ENCODE measurements around the gene PRR35.
A peak's percentile ranks its signal among the peaks of the same experiment; 100 is the strongest.

The PRR35 gene

DNA sequence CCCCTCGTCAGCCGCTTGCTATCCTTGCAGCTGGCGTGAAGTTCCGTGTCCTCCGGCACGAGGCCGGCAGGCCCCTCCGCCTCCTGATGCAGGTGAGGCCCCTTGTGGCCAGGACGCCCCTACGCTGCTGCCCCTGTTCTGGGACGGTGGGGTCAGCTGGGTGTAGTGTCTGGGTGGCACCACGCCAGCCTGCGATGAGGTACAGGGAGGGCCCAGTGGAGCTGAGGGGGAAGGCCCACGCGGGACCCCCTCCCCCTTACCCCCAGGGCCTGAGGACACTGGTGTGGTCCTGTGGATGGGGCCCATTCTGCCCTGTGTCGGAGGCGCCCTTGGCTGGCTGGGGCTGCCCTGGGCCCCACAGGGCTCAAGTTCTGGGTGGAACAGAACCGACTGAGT lies 22.0 kb downstream of the PRR35 start:
- DNase-seq = no peak

DNA sequence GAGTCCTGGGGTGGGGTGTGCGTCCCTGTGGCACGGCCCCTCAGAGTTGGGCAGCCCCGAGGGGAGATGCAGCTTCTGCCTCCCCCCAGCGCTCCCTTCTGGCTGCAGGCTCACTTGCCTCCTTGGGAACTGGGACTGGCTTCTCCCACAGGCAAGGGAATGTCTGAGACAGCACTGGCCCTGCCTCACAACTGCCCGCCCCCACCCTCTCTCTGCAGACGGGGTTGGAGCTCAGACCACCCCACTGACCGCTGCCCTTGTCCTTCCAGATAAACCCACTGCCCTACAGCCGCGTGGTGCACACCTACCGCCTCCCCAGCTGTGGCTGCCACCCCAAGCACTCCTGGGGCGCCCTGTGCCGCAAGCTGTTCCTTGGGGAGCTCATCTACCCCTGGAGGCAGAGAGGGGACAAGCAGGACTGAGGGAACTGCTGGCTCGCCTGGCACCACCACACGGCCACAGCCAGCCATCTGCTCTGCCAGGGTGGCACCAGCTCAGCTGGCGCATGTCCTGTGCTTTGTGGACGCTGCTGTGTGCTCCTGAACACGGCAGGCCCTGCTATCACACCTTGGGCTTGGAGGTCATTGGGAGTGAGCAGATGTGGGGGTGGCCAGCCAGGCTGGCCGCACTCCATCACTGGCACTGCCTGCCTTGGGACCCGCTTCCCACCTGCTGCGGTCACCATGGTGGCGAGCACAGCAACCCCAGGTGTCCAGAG lies 22.6 kb downstream of the PRR35 start:
- no peak for DNase-seq

- DNase-seq = no peak
Measured at GRCh38 chr16:583470-583814, 23.2 kb downstream of the PRR35 start.

- DNase-seq = no peak
Measured at GRCh38 chr16:583815-584591, 23.8 kb downstream of the PRR35 start.

DNA sequence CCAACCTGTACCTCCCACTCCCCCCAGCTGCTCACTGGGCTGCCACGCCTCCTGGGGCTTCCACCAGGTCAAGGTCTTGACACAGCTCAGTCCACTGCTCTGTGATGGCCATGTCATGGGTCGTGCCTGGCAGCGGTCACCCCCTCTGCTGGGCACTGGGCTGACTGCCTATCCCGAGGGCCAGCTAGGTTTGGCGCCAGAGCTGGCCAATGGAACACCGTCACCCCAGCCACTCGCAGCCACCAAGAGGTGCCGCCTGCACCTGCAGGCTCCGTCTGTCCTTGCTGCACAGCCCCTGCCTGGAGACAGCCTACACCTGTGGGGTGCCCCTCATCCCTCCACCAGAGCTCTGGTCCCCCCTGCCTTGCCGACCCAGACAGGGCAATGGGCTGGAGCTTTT lies 25.2 kb downstream of the PRR35 start:
- no peak for DNase-seq

DNA sequence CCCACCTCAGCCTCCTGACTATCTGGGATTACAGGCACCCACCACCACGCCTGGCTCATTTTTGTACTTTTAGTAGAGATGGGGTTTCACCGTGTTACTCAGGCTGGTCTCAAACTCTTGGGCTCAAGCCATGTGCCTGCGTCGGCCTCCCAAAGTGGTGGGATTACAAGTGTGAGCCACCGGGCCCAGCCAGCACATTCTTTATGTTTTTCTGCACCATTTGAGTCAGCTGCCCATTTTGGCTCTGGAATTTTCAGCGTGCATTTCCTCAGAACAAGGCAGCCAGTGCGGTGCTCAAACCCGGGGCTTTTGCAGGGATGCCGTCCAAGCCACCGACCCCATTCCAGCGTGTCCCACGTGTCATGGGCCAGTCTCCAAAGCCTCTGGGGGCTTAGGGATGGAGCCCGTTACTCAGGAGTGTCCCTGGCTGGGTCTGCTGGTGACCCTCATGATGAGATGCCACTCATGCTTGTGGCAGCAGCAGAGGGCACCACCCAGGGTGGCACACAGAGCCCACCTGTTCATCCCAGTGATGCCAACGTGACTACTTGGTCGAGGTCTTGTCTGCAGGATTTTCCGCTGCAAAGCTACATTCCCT lies 26.0 kb downstream of the PRR35 start:
- DNase-seq = peak; percentile 38

DNA sequence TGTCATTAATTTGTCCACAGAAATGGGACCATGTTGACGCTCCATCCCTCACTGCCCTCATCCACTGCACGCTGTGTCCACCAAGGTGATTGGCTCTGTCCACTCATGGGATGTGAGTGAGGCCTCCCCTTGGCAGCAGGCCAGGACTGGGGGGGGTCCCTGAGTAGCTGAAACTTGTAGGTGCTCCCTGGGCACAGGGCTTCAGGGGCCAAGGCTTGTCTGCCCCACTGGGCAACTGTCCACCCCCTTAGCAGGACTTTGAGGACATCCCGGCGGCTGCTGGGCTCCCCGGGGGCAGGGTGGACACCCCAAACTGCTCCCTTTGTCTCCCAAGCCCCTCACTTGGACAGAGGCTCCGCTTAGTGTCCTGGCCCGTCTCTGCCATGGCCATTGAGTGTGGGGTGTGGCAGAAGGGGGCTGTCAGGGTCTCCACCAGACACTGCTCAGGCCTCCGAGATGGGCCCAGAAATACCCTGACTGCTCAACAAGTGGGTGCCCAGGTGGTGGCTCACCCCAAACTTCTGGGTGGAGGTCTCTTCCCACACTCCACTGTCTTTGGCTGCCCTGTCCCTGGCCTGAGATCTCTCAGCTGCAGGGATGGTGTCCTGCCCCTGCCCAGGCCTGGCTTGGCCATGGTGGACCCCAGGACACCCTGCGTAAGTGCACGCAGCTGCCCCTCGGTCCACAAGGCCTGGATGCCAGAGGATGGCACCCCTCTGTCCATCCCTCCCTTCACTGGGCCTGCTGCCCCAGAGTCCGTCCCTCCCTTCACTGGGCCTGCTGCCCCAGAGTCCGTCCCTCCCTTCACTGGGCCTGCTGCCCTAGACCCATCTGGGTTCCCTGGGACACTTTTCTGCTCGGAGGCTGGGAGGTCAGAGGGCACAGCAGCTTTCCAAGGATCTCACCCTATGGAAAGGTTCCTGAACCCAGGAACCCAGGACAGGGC lies 26.7 kb downstream of the PRR35 start:
- DNase-seq = no peak

DNA sequence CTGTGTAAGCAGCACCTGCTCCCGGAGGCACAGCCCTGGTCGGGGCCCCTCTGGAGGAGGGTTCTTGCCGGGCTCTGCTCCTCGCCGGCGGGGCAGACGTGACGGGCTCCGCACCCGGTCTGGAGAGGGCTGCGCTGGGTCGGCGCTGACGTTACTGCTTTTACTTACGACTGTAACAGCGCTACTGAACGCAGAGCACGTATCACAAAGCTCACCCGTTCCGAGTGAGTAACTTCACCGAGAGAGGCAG lies 28.4 kb downstream of the PRR35 start:
- peak; percentile 67 for DNase-seq

DNA sequence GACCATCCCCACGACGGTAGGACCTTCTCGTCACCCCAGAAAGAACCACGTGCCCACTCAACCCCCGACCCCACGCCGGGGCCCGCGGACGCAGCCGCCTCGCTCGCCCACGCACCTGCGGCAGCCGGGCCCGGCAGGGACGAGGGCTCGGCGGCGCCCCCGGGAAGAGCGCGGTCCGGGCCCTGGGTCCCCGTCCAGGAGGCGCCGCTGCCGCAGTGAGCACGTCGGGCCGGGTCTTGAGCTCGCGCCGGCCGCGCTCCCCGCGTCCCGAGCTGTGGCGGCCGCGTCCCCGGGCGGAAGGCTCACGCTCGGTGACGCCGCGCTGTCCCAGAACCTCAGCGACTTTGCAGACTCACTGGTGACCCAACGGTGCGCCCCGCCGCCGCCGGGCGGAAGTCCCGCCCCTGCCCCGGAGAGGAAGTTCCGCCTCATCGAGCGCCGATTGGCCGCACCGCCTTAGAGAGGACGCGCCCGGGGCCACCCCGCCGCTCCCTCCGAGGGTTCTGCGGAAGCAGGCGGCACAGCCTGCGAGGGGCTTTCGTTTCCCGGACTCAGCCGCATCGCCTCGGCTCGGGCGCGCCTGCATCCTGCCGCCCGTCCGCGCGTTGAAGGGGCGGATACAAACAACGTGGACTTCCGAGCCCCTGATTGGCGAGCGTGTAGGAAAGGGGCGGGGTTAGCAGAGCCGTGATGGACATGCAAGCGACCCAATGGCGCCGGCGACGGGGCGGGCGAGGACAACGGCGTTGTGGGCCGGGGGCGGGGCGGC lies 28.9 kb downstream of the PRR35 start:
- DNase-seq = peak; percentile 92

DNA sequence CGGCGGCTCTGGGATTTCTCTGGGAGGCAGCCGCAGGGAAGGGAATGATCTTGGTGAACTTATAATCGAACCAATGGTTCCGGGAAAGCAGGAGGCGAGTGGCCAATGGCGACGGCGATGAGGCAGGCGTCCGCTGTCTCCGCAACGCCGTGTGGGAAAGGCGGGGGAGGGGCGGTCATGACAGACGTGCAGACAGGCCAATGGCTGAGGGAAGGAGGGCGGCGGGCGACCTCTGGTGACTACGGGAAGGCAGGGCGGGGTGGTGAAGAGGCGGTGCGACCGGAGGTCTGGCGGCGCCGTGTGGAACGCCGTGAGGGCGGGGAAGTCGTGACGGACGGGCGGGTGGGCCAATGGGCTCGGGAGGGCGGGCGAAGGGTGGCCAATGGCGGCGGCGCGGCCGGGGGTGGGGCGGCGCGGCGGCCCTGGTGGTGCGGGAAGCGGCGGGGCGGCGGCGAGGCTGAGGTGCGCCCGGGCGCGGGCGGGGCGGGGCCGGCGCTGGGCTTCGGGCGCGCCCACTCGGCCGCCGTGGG lies 29.5 kb downstream of the PRR35 start, which contains the start of gene RAB40C:
TSS of gene RAB40C (plus strand) at position 409 of the 530 bp plus-strand sequence. CDS start 226 bp downstream, outside the sequence.
- peak; percentile 96 for DNase-seq

DNA sequence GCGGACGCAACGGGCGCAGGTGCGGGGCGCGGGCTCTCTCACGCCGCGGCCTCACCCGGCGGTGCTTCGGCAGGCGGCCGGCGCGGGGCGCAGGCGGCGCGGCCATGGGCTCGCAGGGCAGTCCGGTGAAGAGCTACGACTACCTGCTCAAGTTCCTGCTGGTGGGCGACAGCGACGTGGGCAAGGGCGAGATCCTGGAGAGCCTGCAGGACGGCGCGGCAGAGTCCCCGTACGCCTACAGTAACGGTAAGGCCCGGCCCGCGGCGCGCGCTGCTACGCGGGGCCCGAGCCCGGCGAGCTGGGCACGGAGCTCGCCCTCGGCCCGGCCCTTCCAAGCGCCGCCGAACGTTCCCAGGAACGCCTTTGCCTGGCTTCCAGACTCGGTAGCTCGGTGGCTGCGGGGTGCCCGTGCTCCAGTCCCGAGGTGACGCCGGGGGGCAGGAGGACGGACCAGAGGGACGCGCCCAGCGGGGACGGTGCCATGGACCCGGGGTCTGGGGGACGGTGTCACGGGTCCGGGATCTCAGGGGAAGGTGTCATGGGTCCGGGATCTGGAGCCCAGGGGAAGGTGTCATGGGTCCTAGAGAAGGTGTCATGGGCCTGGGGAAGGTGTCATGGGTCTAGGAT lies 30.1 kb downstream of the PRR35 start:
- DNase-seq = peak; percentile 43

GRCh38 chr16:590815-591200 lies 30.6 kb downstream of the PRR35 start:
- DNase-seq = no peak

GRCh38 chr16:591231-591630 lies 31.0 kb downstream of the PRR35 start:
- DNase-seq = peak; percentile 41

GRCh38 chr16:591892-592517 lies 31.8 kb downstream of the PRR35 start:
- no peak for DNase-seq

DNA sequence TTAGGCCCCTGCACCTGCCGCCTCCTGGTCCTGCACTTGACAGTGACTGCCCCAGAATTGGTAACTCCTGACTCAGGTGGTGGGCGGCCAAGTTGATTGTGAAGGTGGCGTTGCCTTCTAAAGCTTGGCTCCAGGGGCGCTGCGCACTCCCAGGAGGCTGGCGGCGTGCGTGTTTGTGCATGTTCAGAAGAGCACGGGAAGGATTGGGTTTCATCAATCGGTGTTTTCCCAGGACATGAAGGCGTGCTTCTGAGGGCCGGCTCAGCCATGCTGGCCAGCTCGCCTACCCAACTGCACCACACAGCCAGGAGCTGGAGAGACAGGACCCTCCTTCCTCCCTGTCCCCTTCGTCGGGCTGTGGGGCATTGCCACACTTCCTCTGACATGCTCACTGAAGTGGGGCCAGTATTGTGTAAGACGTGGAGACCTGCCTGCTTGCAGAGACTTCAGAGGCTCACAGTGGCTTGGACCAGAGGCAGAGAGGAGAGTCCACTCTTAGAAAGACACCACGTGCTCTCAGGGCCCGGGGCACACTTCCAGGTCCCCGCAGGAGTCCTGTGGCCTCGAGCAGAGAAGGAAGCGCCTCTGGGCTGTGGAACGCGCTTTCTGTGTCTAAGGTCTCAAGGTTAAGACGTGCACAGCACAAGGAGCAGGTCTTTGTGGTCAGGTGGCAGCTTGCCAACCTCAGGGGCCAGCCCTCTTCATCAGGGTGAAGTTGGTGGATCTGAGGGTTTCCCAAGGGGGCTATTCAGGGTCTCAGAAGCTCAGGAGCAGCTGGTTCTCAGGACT lies 32.5 kb downstream of the PRR35 start:
- DNase-seq = no peak

GRCh38 chr16:593406-593805 lies 33.2 kb downstream of the PRR35 start:
- DNase-seq = no peak

- DNase-seq = no peak
Measured at GRCh38 chr16:593807-594206, 33.6 kb downstream of the PRR35 start.

DNA sequence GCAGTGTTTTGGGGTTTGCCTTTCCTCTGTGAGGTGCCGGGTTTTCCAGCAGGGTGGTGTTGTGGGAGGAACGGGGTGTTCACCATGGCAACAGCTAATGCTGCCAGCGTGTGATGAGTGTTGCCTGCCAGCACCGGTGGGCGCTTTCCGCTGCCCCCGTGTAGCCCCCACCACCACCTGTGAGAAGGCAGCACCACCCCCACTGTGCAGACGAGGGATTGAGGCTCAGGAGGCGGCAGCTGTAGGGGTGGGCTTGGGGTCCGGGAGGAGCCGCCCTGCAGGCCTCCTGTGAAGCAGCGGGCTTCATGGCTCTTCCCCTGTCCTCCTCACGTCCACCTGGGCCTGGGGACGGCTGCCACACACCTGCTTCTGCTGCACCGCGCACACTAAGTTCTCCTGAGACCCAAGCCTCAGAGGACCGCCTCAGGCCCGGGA lies 34.9 kb downstream of the PRR35 start:
- DNase-seq = no peak

DNA sequence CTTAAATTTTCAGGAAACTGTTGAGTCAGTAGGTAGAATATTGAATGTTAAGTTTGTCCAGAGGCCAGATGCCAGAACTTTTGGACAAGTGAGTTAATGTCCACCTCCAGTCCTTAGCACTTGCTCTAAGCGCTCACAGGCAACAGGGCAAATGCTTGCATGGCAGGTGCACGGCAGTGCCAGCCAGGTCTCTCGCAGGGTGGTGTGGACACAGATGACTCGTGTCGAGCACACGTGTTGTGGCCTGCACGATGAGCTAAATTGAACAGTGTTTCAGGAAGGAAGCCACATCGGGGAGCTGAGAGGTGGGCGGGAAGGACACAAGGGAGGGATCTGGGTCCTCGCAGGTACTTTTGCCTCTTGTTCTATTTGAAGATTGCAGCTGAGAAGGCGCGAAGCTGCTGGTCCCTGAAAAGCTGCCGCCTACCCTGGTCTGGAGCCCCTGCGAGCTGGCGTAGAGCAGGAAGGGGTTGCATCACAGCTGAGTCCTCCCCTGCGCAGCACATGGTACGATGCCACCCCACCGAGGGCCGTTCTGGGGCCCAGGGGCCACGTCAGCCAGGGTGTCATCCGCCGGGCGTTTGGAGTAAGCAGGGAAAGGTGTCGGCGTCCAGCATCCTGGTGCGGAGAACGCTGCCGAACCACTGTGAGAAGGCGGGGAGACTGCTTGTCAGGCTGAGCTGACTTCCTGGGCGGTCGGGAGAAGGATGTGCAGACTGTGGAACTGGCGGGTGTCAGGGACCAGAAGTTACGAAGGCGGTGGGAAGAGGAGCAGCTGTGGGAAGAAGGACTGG lies 35.9 kb downstream of the PRR35 start:
- DNase-seq = no peak
